Measurements from ENCODE around the gene POGK. TPM values are rescaled to one million over a fixed set of nuclear protein-coding genes. Genes with fewer than 3 reads are reported as not detected.

POGK gene
- total RNA-seq, 3 donors from 2014 or later (not counting 1 experiment from before 2014, with no cell fraction given) = 14.2 to 19.7 (median 19.2) TPM

DNA sequence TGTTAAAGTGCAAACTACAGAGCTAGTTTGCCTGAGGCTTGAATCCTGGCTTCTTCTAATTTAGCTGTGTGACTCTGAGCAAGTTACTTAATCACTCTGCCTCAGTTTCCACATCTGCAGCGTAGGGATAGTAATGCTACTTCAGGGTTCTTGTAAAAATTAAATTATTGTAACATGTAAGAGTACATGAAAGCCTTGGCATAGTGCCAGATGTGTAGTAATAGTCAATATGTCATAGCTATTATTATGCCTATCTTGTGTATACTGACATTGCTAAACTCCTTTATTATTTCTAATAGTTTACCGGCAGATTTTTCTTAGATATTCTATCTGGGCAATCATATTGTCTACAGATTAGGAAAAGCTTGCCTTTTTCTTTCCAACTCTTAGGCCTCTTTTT is 43.6 kb downstream of the POGK start:
- no peak for DNase-seq
- no peaks in the 10 kb centered on the region for H3K9me3 Mint-ChIP-seq
- ATAC-seq = no peak

DNA sequence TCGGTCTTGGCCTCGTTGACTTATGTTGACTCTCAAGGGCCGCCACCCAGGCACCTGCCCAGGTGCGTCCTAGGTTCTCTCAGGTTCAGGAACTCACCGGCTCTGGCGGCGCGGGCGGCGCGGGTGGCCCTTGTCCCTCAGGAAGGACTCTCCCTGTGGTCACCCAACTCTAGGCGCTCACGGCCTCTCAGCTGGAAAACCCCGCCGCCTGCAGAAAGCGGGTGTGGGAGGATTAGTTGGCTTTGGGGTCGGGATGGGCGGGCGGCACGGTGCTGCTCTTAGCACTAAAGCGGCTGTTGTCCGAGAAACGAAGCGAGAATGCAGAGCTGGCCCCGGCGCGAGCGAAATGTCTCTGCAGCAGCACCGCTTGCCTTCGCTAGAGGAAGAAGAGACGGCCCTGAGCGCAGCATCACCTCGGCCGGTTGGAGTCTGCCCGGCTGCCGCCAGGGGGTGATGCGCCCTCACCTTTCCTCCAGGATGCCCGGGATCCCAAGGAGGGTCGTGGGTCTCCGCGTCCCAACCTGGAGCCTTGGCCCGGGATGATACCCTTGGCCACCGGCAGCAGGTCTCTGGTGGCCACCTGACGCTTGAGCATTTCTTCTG is 44.9 kb downstream of the POGK start:
- ATAC-seq (peak; percentile 50 to 83 (median 80)), DNase-seq (peak; percentile 37 to 58)
- H3K4me3 ChIP-seq (ENCODE audit: low read length) = no peak overlapping the region
- Mint-ChIP-seq H3K4me3 (peak overlapping the region; percentile 40), H3K4me1 (peaks cover 22 to 26% of the 10 kb centered on the region in 2 donors), H3K36me3 (no peaks in the 10 kb centered on the region), H3K27ac (no peak overlapping the region), H3K27me3 (ENCODE audit: low read depth in 2 of 2) (peaks cover 8 to 15% of the 10 kb centered on the region in 2 donors), H3K9me3 (no peaks in the 10 kb centered on the region)
- intact Hi-C loops (cut with micrococcal nuclease) = no loop called here
- H3K9me3 ChIP-seq (ENCODE audit: control insufficient read depth, insufficient read depth, low read length) = no peaks in the 10 kb centered on the region
- H3K27ac ChIP-seq (ENCODE audit: low read length) = no peak overlapping the region
- peaks cover 16% of the 10 kb centered on the region for H3K4me1 ChIP-seq (ENCODE audit: control insufficient read depth, insufficient read depth, low read length)
- TF ChIP-seq, protein P1, sequence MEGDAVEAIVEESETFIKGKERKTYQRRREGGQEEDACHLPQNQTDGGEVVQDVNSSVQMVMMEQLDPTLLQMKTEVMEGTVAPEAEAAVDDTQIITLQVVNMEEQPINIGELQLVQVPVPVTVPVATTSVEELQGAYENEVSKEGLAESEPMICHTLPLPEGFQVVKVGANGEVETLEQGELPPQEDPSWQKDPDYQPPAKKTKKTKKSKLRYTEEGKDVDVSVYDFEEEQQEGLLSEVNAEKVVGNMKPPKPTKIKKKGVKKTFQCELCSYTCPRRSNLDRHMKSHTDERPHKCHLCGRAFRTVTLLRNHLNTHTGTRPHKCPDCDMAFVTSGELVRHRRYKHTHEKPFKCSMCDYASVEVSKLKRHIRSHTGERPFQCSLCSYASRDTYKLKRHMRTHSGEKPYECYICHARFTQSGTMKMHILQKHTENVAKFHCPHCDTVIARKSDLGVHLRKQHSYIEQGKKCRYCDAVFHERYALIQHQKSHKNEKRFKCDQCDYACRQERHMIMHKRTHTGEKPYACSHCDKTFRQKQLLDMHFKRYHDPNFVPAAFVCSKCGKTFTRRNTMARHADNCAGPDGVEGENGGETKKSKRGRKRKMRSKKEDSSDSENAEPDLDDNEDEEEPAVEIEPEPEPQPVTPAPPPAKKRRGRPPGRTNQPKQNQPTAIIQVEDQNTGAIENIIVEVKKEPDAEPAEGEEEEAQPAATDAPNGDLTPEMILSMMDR (IDR thresholded peaks at IDR 0.05) = peak; percentile 63
- H3K36me3 ChIP-seq (ENCODE audit: control insufficient read depth, insufficient read depth, low read length) = no peaks in the 10 kb centered on the region
- 22% methylated on average over 44 of the region's 44 CpGs for WGBS (ENCODE audit: insufficient coverage)
- peaks cover 7% of the 10 kb centered on the region for H3K27me3 ChIP-seq (ENCODE audit: control insufficient read depth, insufficient read depth, low read length)

More for the DNA sequence above, 43.6 kb downstream of the POGK start:
- peaks cover 16% of the 10 kb centered on the region for H3K4me1 ChIP-seq (ENCODE audit: control insufficient read depth, insufficient read depth, low read length)
- WGBS (ENCODE audit: insufficient coverage) = no CpG with 5 or more reads among the region's 2 CpGs
- no peak overlapping the region for H3K4me3 ChIP-seq (ENCODE audit: low read length)
- TF ChIP-seq, protein P1 (IDR thresholded peaks at IDR 0.05) = no peak
- H3K27me3 ChIP-seq (ENCODE audit: control insufficient read depth, insufficient read depth, low read length) = peaks cover 7% of the 10 kb centered on the region
- no peaks in the 10 kb centered on the region for H3K36me3 ChIP-seq (ENCODE audit: control insufficient read depth, insufficient read depth, low read length)
- no peaks in the 10 kb centered on the region for H3K9me3 ChIP-seq (ENCODE audit: control insufficient read depth, insufficient read depth, low read length)
- Mint-ChIP-seq H3K27me3 (ENCODE audit: low read depth in 2 of 2) (peaks cover 8 to 15% of the 10 kb centered on the region in 2 donors), H3K36me3 (no peaks in the 10 kb centered on the region), H3K4me3 (no peak overlapping the region), H3K27ac (no peak overlapping the region), H3K4me1 (peaks cover 22 to 26% of the 10 kb centered on the region in 2 donors)
- no peak overlapping the region for H3K27ac ChIP-seq (ENCODE audit: low read length)
- intact Hi-C loops (cut with micrococcal nuclease) = no loop called here

DNA sequence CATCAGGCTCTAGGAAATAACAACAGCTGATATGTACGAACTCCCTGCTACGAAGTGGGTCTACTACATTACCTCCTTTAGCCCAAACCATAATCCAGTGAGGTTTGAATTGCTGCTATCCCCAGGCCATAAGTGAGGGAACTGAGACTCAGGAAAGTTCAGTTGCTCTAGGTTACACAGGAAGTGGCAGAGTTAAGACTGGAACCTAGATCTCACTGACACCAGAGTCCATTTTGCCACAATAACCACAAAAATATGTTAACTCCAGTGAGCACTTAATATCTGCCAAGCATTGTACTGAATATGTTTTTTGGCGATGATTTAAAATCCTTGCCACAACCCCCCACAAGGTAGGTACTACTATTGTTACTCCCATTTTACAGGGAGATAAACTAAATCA is 45.7 kb downstream of the POGK start:
- Mint-ChIP-seq H3K4me1 (peaks cover 22 to 26% of the 10 kb centered on the region in 2 donors), H3K9me3 (no peaks in the 10 kb centered on the region), H3K36me3 (no peaks in the 10 kb centered on the region), H3K27ac (no peak overlapping the region), H3K4me3 (peak overlapping the region; percentile 43), H3K27me3 (ENCODE audit: low read depth in 2 of 2) (peaks cover 8 to 15% of the 10 kb centered on the region in 2 donors)
- ATAC-seq = peak; percentile 52 to 73 (median 72)
- no peaks in the 10 kb centered on the region for H3K9me3 ChIP-seq (ENCODE audit: control insufficient read depth, insufficient read depth, low read length)
- peaks cover 16% of the 10 kb centered on the region for H3K4me1 ChIP-seq (ENCODE audit: control insufficient read depth, insufficient read depth, low read length)
- H3K27ac ChIP-seq (ENCODE audit: low read length) = no peak overlapping the region
- H3K36me3 ChIP-seq (ENCODE audit: control insufficient read depth, insufficient read depth, low read length) = no peaks in the 10 kb centered on the region
- intact Hi-C loops (cut with micrococcal nuclease) = no loop called here
- TF ChIP-seq, protein P1 (IDR thresholded peaks at IDR 0.05) = no peak
- peaks cover 7% of the 10 kb centered on the region for H3K27me3 ChIP-seq (ENCODE audit: control insufficient read depth, insufficient read depth, low read length)
- DNase-seq = no peak
- 68% methylated on average over 2 of the region's 3 CpGs for WGBS (ENCODE audit: insufficient coverage)
- no peak overlapping the region for H3K4me3 ChIP-seq (ENCODE audit: low read length)

Data from natural killer cell (primary cell).